ENCODE results near the gene GPR62. TPM values are rescaled to one million over a fixed set of nuclear protein-coding genes. Genes with fewer than 3 reads are reported as not detected.

The GPR62 gene
- total and polyA plus RNA-seq, 2 of the 8 experiments (the other 6 are each of a cell fraction or from before 2014, with no cell fraction given), result 0.22 to 0.29 TPM

- TF ChIP-seq CHD7 (IDR thresholded peaks at IDR 0.05; ENCODE audit: insufficient replicate concordance, low read length) (no peak), NRF1 (IDR thresholded peaks at IDR 0.05; ENCODE audit: low read depth, low read length) (no peak), HDAC2 (IDR thresholded peaks at IDR 0.05; ENCODE audit: borderline replicate concordance in 1 of 2, low read depth in 2 of 2, low read length in 2 of 2) (no peak), BACH1 (IDR thresholded peaks at IDR 0.05; ENCODE audit: low read length) (no peak), PHF8 (conservative IDR thresholded peaks at IDR 0.05; ENCODE audit: low read depth, low read length) (no peak), TCF12 (IDR thresholded peaks at IDR 0.05; ENCODE audit: low read depth, low read length) (no peak), NANOG (IDR thresholded peaks at IDR 0.05; ENCODE audit: insufficient read depth, low read depth, low read length, poor library complexity, severe bottlenecking) (no peak), SUZ12 (IDR thresholded peaks at IDR 0.05; ENCODE audit: low read length) (no peak), GABPA (IDR thresholded peaks at IDR 0.05; ENCODE audit: borderline replicate concordance, insufficient read depth, low read length) (no peak), SAP30 (IDR thresholded peaks at IDR 0.05; ENCODE audit: insufficient read depth, insufficient replicate concordance, low read length) (no peak), POU5F1 (IDR thresholded peaks at IDR 0.05; ENCODE audit: low read depth, low read length) (no peak), POLR2AphosphoS5 (IDR thresholded peaks at IDR 0.05; ENCODE audit: low read depth, low read length) (no peak)
Measured at GRCh38 chr3:51908026-51908425, 47.2 kb upstream of the GPR62 start (continued).

Measured in H1 (cell line).